ENCODE data around the gene FBLN5.

The FBLN5 gene

DNA sequence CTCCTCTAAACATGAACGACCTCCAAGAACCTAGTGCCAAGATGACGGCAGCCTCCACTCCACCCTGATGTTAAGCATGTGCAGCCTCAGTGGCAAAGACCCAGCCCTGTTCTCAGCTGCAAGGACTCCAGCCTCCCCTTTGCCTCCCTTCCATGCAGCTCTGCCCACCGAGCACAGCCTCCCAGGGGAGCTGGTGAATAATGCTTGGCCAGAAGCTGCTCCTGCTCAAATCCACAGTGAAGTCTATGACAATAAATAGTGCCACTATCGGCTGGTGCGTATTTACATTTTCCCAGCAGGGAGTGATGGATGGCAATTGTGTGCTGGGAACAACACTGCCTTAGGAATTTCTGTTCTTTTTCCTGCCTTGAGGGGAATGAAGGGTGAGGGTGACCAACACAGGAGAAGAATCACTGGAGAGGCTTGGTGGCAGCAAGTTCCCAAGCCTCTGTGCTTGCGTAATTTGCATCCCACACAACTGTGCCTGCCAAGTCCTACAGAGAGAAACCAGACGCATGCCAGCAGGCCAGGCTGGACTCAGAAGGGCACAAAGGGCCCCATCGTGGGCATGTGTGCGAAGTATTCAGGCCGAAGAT lies 50.3 kb downstream of the FBLN5 start:
- no peak overlapping the region for H3K4me3 ChIP-seq (ENCODE audit: low read length)
- H3K27me3 ChIP-seq (ENCODE audit: insufficient read depth, low read length) = no peaks in the 10 kb centered on the region
- H3K9me3 ChIP-seq (ENCODE audit: low read length) = no peaks in the 10 kb centered on the region
- no peaks in the 10 kb centered on the region for H3K36me3 ChIP-seq (ENCODE audit: insufficient read depth, low read length)
- H2AFZ ChIP-seq (ENCODE audit: low read depth, low read length) = no peak overlapping the region
- peaks cover 2% of the 10 kb centered on the region for H3K4me1 ChIP-seq (ENCODE audit: insufficient read depth, low read length)

- Histone ChIP-seq H3K9me3 (ENCODE audit: low read length) (no peaks in the 10 kb centered on the region), H2AFZ (ENCODE audit: low read depth, low read length) (no peak overlapping the region), H3K27me3 (ENCODE audit: insufficient read depth, low read length) (no peaks in the 10 kb centered on the region), H3K4me1 (ENCODE audit: insufficient read depth, low read length) (peaks cover 2% of the 10 kb centered on the region), H3K4me3 (ENCODE audit: low read length) (no peak overlapping the region), H3K36me3 (ENCODE audit: insufficient read depth, low read length) (no peaks in the 10 kb centered on the region)
These were observed 51.1 kb downstream of the FBLN5 start for GRCh38 chr14:91896419-91896818.

DNA sequence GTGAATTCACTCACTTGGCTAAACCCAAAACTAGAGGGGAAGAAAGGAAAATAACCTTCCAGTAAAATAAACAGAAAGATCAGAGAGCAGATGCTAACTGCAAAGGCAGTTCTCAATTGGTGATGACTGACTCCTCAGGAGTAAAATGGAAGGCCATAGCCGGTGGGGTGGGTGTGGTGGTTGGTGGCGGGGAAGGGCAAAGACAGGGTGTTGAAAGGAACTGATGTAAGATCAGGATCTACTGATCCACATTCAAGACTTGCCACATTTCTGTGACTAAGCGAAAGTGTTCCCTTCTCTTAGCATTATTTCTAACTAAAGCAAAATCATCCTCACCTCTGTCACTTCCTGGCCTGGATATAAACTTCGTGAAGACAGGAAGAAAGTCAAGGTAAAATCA lies 53.8 kb downstream of the FBLN5 start:
- no peaks in the 10 kb centered on the region for H3K36me3 ChIP-seq (ENCODE audit: insufficient read depth, low read length)
- peaks cover 2% of the 10 kb centered on the region for H3K4me1 ChIP-seq (ENCODE audit: insufficient read depth, low read length)
- no peak overlapping the region for H2AFZ ChIP-seq (ENCODE audit: low read depth, low read length)
- H3K4me3 ChIP-seq (ENCODE audit: low read length) = no peak overlapping the region
- H3K27me3 ChIP-seq (ENCODE audit: insufficient read depth, low read length) = peaks cover 5% of the 10 kb centered on the region
- H3K9me3 ChIP-seq (ENCODE audit: low read length) = no peaks in the 10 kb centered on the region

- no peaks in the 10 kb centered on the region for H3K36me3 ChIP-seq (ENCODE audit: insufficient read depth, low read length)
- no peaks in the 10 kb centered on the region for H3K9me3 ChIP-seq (ENCODE audit: low read length)
- peaks cover 2% of the 10 kb centered on the region for H3K4me1 ChIP-seq (ENCODE audit: insufficient read depth, low read length)
- no peak overlapping the region for H3K4me3 ChIP-seq (ENCODE audit: low read length)
- H2AFZ ChIP-seq (ENCODE audit: low read depth, low read length) = no peak overlapping the region
- peaks cover 5% of the 10 kb centered on the region for H3K27me3 ChIP-seq (ENCODE audit: insufficient read depth, low read length)
These were observed 54.5 kb downstream of the FBLN5 start for GRCh38 chr14:91893007-91893406.

DNA sequence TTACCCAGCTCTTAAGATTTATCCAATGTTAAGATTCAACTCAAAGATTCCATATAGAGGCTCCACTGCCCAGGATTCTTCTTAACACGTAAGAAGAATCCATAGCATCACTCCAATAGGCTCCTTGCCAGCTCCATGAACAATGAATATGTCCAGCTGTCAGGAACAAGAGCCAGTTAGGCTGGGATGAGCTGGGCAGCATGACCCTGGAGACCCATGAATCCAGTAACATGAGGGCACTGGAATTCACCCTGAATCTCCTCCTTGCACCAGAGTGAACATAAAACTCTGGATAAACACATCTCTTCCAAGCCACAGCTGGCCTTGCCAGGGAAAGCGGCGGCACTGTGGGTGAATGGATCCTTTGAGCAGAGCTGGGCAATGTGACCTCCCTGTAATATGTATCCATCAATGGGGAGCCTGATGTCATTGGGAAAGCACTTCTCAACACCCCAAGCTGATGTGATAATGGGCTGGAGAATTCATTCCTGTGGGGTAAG lies 55.7 kb downstream of the FBLN5 start:
- Histone ChIP-seq H3K4me1 (ENCODE audit: insufficient read depth, low read length) (no peaks in the 10 kb centered on the region), H2AFZ (ENCODE audit: low read depth, low read length) (no peak overlapping the region), H3K9me3 (ENCODE audit: low read length) (no peaks in the 10 kb centered on the region), H3K4me3 (ENCODE audit: low read length) (no peak overlapping the region), H3K36me3 (ENCODE audit: insufficient read depth, low read length) (no peaks in the 10 kb centered on the region), H3K27me3 (ENCODE audit: insufficient read depth, low read length) (peaks cover 5% of the 10 kb centered on the region)

- Histone ChIP-seq H3K4me1 (ENCODE audit: insufficient read depth, low read length) (no peaks in the 10 kb centered on the region), H3K9me3 (ENCODE audit: low read length) (no peaks in the 10 kb centered on the region), H3K36me3 (ENCODE audit: insufficient read depth, low read length) (no peaks in the 10 kb centered on the region), H3K27me3 (ENCODE audit: insufficient read depth, low read length) (peaks cover 5% of the 10 kb centered on the region), H3K4me3 (ENCODE audit: low read length) (no peak overlapping the region), H2AFZ (ENCODE audit: low read depth, low read length) (no peak overlapping the region)
These were observed 56.4 kb downstream of the FBLN5 start for GRCh38 chr14:91891101-91891500.

GRCh38 chr14:91890291-91890749 lies 57.2 kb downstream of the FBLN5 start:
- H3K9me3 ChIP-seq (ENCODE audit: low read length) = no peaks in the 10 kb centered on the region
- no peaks in the 10 kb centered on the region for H3K4me1 ChIP-seq (ENCODE audit: insufficient read depth, low read length)
- H2AFZ ChIP-seq (ENCODE audit: low read depth, low read length) = no peak overlapping the region
- no peak overlapping the region for H3K4me3 ChIP-seq (ENCODE audit: low read length)
- no peaks in the 10 kb centered on the region for H3K36me3 ChIP-seq (ENCODE audit: insufficient read depth, low read length)
- H3K27me3 ChIP-seq (ENCODE audit: insufficient read depth, low read length) = peaks cover 5% of the 10 kb centered on the region

- H3K27me3 ChIP-seq (ENCODE audit: insufficient read depth, low read length) = peaks cover 5% of the 10 kb centered on the region
- H2AFZ ChIP-seq (ENCODE audit: low read depth, low read length) = no peak overlapping the region
- no peaks in the 10 kb centered on the region for H3K9me3 ChIP-seq (ENCODE audit: low read length)
- H3K4me1 ChIP-seq (ENCODE audit: insufficient read depth, low read length) = no peaks in the 10 kb centered on the region
- H3K36me3 ChIP-seq (ENCODE audit: insufficient read depth, low read length) = no peaks in the 10 kb centered on the region
- H3K4me3 ChIP-seq (ENCODE audit: low read length) = no peak overlapping the region
These were observed 57.9 kb downstream of the FBLN5 start for GRCh38 chr14:91889477-91890211.

- Histone ChIP-seq H3K4me1 (ENCODE audit: insufficient read depth, low read length) (no peaks in the 10 kb centered on the region), H3K4me3 (ENCODE audit: low read length) (no peak overlapping the region)
These were observed 58.6 kb downstream of the FBLN5 start for GRCh38 chr14:91888641-91889476.

DNA sequence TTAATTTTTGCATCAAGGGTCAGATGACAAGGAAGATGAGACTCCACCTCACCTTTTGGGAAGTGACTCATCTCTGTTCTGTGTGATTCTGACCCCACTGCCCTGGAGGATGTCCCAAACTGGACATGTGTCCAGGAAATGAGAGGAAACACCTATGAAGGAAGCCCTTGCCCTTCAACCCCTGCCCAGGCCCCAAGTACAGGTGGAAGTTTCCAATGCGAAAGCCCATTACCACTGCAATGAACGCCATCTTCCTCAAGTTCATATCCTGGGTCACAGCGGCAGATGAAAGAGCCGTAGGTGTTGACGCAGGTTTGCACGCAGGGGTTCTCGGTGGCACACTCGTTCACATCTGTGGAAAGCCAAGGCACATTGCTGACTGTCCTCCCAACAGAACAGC lies 60.5 kb downstream of the FBLN5 start:
- peaks cover 5% of the 10 kb centered on the region for H3K27me3 ChIP-seq (ENCODE audit: insufficient read depth, low read length)
- no peaks in the 10 kb centered on the region for H3K4me1 ChIP-seq (ENCODE audit: insufficient read depth, low read length)
- H3K36me3 ChIP-seq (ENCODE audit: insufficient read depth, low read length) = no peaks in the 10 kb centered on the region
- no peaks in the 10 kb centered on the region for H3K9me3 ChIP-seq (ENCODE audit: low read length)
- H3K4me3 ChIP-seq (ENCODE audit: low read length) = no peak overlapping the region
- H2AFZ ChIP-seq (ENCODE audit: low read depth, low read length) = no peak overlapping the region

More at GRCh38 chr14:91888641-91889476, 58.6 kb downstream of the FBLN5 start:
- H3K36me3 ChIP-seq (ENCODE audit: insufficient read depth, low read length) = no peaks in the 10 kb centered on the region
- H2AFZ ChIP-seq (ENCODE audit: low read depth, low read length) = no peak overlapping the region
- H3K27me3 ChIP-seq (ENCODE audit: insufficient read depth, low read length) = peaks cover 5% of the 10 kb centered on the region
- H3K9me3 ChIP-seq (ENCODE audit: low read length) = no peaks in the 10 kb centered on the region

DNA sequence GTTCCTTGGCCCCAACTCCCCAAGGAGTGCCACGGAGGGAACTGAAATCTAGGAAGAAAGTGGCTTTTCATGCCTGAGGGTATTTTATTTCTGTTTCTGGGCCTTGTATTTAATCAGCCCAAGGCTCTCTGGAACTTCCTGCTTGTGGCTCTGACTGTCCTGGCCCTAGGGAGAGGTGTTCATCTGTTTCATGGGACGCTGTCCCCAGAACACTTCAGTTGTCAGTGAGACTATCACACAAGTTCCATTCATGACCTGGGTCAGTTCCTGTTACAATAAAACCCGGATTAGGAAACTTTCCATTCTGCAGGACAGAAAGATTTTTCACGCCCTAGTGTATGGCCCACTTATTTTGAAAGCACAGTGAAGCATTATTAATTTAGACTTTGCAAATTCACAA lies 61.7 kb downstream of the FBLN5 start:
- no peak overlapping the region for H2AFZ ChIP-seq (ENCODE audit: low read depth, low read length)
- no peak overlapping the region for H3K4me3 ChIP-seq (ENCODE audit: low read length)
- H3K27me3 ChIP-seq (ENCODE audit: insufficient read depth, low read length) = peaks cover 5% of the 10 kb centered on the region
- no peaks in the 10 kb centered on the region for H3K9me3 ChIP-seq (ENCODE audit: low read length)
- no peaks in the 10 kb centered on the region for H3K4me1 ChIP-seq (ENCODE audit: insufficient read depth, low read length)
- H3K36me3 ChIP-seq (ENCODE audit: insufficient read depth, low read length) = no peaks in the 10 kb centered on the region

GRCh38 chr14:91885113-91885712 lies 62.3 kb downstream of the FBLN5 start:
- H3K27me3 ChIP-seq (ENCODE audit: insufficient read depth, low read length) = peaks cover 1% of the 10 kb centered on the region
- no peak overlapping the region for H3K4me3 ChIP-seq (ENCODE audit: low read length)
- no peaks in the 10 kb centered on the region for H3K4me1 ChIP-seq (ENCODE audit: insufficient read depth, low read length)

DNA sequence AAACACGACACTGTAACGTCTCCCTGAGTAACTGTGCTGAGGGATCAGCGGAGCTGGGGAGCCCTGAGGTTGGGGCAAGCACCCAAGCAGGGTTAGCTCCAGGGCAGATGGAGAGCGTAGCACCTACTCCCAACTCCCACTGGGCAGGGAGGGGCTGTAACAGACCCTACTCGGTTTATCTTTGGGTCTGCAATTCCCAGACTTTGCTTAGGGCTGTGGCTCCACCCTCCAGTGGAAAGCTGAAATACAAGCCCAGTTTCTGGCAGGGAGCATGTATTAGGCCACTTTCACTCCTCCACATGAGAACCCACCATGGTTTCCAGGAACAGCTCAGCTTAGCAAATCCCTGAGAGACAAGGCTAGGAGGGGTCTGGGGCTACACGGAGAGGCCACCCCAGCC lies 62.8 kb downstream of the FBLN5 start:
- Histone ChIP-seq H3K36me3 (ENCODE audit: insufficient read depth, low read length) (no peaks in the 10 kb centered on the region), H3K4me1 (ENCODE audit: insufficient read depth, low read length) (no peaks in the 10 kb centered on the region), H3K4me3 (ENCODE audit: low read length) (no peak overlapping the region), H3K9me3 (ENCODE audit: low read length) (no peaks in the 10 kb centered on the region), H2AFZ (ENCODE audit: low read depth, low read length) (no peak overlapping the region), H3K27me3 (ENCODE audit: insufficient read depth, low read length) (no peaks in the 10 kb centered on the region)

More at GRCh38 chr14:91885113-91885712, 62.3 kb downstream of the FBLN5 start:
- Histone ChIP-seq H2AFZ (ENCODE audit: low read depth, low read length) (no peak overlapping the region), H3K36me3 (ENCODE audit: insufficient read depth, low read length) (no peaks in the 10 kb centered on the region), H3K9me3 (ENCODE audit: low read length) (no peaks in the 10 kb centered on the region)
